ENCODE results near the gene PRRC2B.
"Not testable (repeated sequence)": the region's sequence is repeated elsewhere in the genome, so short reads cannot be mapped to it uniquely, and the experiment has no call there.

DNA sequence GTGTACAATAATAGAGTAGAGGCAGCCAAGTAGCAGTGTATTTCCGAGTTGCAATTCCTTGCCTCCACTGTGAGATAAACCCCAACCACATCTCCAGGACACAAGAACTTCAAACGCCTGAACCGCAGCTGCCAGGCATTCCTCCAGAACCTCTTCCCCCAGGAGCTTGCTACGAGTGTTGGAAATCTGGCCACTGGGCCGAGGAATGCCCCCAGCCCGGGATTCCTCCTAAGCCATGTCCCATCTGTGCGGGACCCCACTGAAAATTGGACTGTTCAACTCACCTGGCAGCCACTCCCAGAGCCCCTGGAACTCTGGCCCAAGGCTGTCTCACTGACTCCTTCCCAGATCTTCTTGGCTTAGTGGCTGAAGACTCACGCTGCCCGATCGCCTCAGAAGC is 155.3 kb downstream of the PRRC2B start:
- TF ChIP-seq POLR2A, POLR2AphosphoS5 (IDR thresholded peaks at IDR 0.05): not testable (repeated sequence)
- TF ChIP-seq, protein P1, sequence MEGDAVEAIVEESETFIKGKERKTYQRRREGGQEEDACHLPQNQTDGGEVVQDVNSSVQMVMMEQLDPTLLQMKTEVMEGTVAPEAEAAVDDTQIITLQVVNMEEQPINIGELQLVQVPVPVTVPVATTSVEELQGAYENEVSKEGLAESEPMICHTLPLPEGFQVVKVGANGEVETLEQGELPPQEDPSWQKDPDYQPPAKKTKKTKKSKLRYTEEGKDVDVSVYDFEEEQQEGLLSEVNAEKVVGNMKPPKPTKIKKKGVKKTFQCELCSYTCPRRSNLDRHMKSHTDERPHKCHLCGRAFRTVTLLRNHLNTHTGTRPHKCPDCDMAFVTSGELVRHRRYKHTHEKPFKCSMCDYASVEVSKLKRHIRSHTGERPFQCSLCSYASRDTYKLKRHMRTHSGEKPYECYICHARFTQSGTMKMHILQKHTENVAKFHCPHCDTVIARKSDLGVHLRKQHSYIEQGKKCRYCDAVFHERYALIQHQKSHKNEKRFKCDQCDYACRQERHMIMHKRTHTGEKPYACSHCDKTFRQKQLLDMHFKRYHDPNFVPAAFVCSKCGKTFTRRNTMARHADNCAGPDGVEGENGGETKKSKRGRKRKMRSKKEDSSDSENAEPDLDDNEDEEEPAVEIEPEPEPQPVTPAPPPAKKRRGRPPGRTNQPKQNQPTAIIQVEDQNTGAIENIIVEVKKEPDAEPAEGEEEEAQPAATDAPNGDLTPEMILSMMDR (IDR thresholded peaks at IDR 0.05) = not testable (repeated sequence)

Data from prostate gland (tissue), 2 donors.